ENCODE data around the gene POLA1.
"Not testable (repeated sequence)": the region's sequence is repeated elsewhere in the genome, so short reads cannot be mapped to it uniquely, and the experiment has no call there.

POLA1 gene

GRCh38 chrX:24647257-24648058 is 46.3 kb upstream of the POLA1 start, which contains the start of gene PCYT1B:
TSS of gene PCYT1B (minus strand) at chrX:24647347. CDS start at chrX:24647105, 242 bp downstream.
- Histone ChIP-seq H3K9ac (no peak within 1 kb of the TSS), H3K27me3 (ENCODE audit: control insufficient read depth, insufficient read depth, low read length) (no peaks in the 10 kb centered on the region), H3K36me3 (ENCODE audit: control insufficient read depth, insufficient read depth, low read length) (no peaks in the 10 kb centered on the region), H3K4me2 (ENCODE audit: low read length) (peak within 1 kb of the TSS; percentile 49), H3K4me3 (ENCODE audit: low read depth, low read length) (no peak within 1 kb of the TSS), H3K27ac (no peak within 1 kb of the TSS), H3K9me3 (ENCODE audit: control insufficient read depth, low read length) (no peaks in the 10 kb centered on the region), H2AFZ (peak within 1 kb of the TSS; percentile 36), H3K4me1 (no peaks in the 10 kb centered on the region), H3K79me2 (no peaks in the 10 kb centered on the region)
- no peak for TF ChIP-seq CTCF (IDR thresholded peaks at IDR 0.05)

- Histone ChIP-seq H3K4me1 (no peaks in the 10 kb centered on the region), H2AFZ (no peak overlapping the region), H3K9ac (no peak overlapping the region), H3K27me3 (ENCODE audit: control insufficient read depth, insufficient read depth, low read length) (no peaks in the 10 kb centered on the region), H3K27ac (no peak overlapping the region), H3K36me3 (ENCODE audit: control insufficient read depth, insufficient read depth, low read length) (no peaks in the 10 kb centered on the region), H3K79me2 (no peaks in the 10 kb centered on the region), H3K9me3 (ENCODE audit: control insufficient read depth, low read length) (no peaks in the 10 kb centered on the region), H3K4me2 (ENCODE audit: low read length) (no peak overlapping the region), H3K4me3 (ENCODE audit: low read depth, low read length) (no peak overlapping the region)
- TF ChIP-seq CTCF (IDR thresholded peaks at IDR 0.05): no peak
Measured at GRCh38 chrX:24648495-24648894, 45.2 kb upstream of the POLA1 start.

GRCh38 chrX:24651783-24652182 is 41.9 kb upstream of the POLA1 start:
- H3K4me1 ChIP-seq: no peaks in the 10 kb centered on the region
- H3K9ac ChIP-seq: no peak overlapping the region
- H3K9me3 ChIP-seq (ENCODE audit: control insufficient read depth, low read length): no peaks in the 10 kb centered on the region
- H3K27me3 ChIP-seq (ENCODE audit: control insufficient read depth, insufficient read depth, low read length): no peaks in the 10 kb centered on the region
- H3K4me2 ChIP-seq (ENCODE audit: low read length): no peak overlapping the region
- H3K4me3 ChIP-seq (ENCODE audit: low read depth, low read length): no peak overlapping the region
- H3K36me3 ChIP-seq (ENCODE audit: control insufficient read depth, insufficient read depth, low read length): no peaks in the 10 kb centered on the region
- TF ChIP-seq CTCF (IDR thresholded peaks at IDR 0.05): no peak
- H2AFZ ChIP-seq: no peak overlapping the region
- no peaks in the 10 kb centered on the region for H3K79me2 ChIP-seq
- H3K27ac ChIP-seq: no peak overlapping the region

GRCh38 chrX:24655679-24656078 is 38.0 kb upstream of the POLA1 start:
- not testable (repeated sequence) for H3K4me3 ChIP-seq (ENCODE audit: low read depth, low read length); H3K9me3 ChIP-seq (ENCODE audit: control insufficient read depth, low read length); H3K27ac ChIP-seq; H3K79me2 ChIP-seq; H3K36me3 ChIP-seq (ENCODE audit: control insufficient read depth, insufficient read depth, low read length); H3K4me2 ChIP-seq (ENCODE audit: low read length); H3K27me3 ChIP-seq (ENCODE audit: control insufficient read depth, insufficient read depth, low read length); H3K4me1 ChIP-seq; H2AFZ ChIP-seq; H3K9ac ChIP-seq

- Histone ChIP-seq H3K4me2 (ENCODE audit: low read length) (no peak overlapping the region), H3K9me3 (ENCODE audit: control insufficient read depth, low read length) (no peaks in the 10 kb centered on the region), H3K9ac (no peak overlapping the region), H3K4me3 (ENCODE audit: low read depth, low read length) (no peak overlapping the region), H3K4me1 (no peaks in the 10 kb centered on the region), H3K79me2 (no peaks in the 10 kb centered on the region), H3K27ac (no peak overlapping the region), H2AFZ (no peak overlapping the region), H3K27me3 (ENCODE audit: control insufficient read depth, insufficient read depth, low read length) (no peaks in the 10 kb centered on the region), H3K36me3 (ENCODE audit: control insufficient read depth, insufficient read depth, low read length) (no peaks in the 10 kb centered on the region)
- no peak for TF ChIP-seq CTCF (IDR thresholded peaks at IDR 0.05)
Measured at GRCh38 chrX:24657671-24658386, 35.9 kb upstream of the POLA1 start.

Data from parathyroid adenoma (tissue), 2 donors.